Fibroblast of mammary gland (primary cell): ENCODE data around the gene GNB5.
"Not testable (repeated sequence)": the region's sequence is repeated elsewhere in the genome, so short reads cannot be mapped to it uniquely, and the experiment has no call there.

Experiments
- DNase-seq: peaks from one replicate; pipeline ENCODE4 v3.0.0-alpha.2; 2010; ENCODE audit warnings: low read depth
- H3K4me3 ChIP-seq: 2 replicates; pipeline ENCODE4 v1.5.1; 2011; ENCODE audit warnings: low read depth, mild to moderate bottlenecking, low read length, moderate library complexity; ENCODE audit not compliant: control insufficient read depth
- TF ChIP-seq, protein P1 (sequence below): conservative IDR thresholded peaks from 2 replicates; pipeline ENCODE4 v1.5.1; 2011; ENCODE audit warnings: low read depth, low read length, inconsistent platforms; ENCODE audit not compliant: control insufficient read depth, insufficient read depth

The GNB5 gene

DNA sequence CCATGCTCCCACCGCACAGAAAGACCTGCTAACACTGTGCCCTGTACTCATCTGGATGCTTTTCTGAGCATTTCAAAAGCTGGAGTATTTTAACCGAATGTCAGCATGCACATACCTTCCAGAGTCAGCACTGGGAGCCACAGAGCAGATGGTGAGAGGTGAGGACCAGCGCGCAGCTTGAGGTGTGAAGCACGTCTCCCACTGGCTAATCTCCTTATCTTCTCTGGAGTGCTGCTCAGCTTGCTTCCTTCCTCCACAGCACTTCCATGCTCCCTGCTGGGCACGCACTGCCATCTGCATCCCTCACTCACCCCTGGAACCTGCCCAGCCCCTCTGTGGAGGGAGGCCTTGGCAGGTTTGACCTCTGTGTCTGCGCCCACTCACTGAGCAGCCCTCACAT lies at the start of gene GNB5:
Gene GNB5, minus strand, starts transcription at position 186 of the 400 bp plus-strand sequence. CDS start 6,716 bp downstream, outside the sequence.
- no peak within 1 kb of the TSS for H3K4me3 ChIP-seq
- TF ChIP-seq, protein P1, sequence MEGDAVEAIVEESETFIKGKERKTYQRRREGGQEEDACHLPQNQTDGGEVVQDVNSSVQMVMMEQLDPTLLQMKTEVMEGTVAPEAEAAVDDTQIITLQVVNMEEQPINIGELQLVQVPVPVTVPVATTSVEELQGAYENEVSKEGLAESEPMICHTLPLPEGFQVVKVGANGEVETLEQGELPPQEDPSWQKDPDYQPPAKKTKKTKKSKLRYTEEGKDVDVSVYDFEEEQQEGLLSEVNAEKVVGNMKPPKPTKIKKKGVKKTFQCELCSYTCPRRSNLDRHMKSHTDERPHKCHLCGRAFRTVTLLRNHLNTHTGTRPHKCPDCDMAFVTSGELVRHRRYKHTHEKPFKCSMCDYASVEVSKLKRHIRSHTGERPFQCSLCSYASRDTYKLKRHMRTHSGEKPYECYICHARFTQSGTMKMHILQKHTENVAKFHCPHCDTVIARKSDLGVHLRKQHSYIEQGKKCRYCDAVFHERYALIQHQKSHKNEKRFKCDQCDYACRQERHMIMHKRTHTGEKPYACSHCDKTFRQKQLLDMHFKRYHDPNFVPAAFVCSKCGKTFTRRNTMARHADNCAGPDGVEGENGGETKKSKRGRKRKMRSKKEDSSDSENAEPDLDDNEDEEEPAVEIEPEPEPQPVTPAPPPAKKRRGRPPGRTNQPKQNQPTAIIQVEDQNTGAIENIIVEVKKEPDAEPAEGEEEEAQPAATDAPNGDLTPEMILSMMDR: no peak
- DNase-seq: no peak

DNA sequence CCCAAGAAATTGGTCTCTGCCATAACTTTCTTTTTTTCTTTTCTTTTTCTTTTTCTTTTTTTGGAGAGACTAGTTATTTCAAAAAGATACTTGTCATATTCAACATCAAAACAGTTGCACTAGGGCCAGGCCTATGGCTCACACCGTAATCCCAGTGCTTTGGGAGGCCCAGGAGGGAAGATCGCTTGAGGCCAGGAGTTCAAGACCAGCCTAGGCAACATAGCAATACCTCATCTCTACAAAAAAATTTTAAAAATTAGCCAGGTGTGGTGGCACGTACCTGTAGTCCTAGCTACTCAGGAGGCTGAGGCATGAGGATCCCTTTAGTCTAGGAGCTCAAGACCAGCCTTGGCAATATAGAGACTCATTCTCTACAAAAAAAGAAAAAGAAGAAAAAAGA lies 49.0 kb upstream of the GNB5 start:
- TF ChIP-seq, protein P1: no peak
- DNase-seq: no peak
- H3K4me3 ChIP-seq: no peak overlapping the region

DNA sequence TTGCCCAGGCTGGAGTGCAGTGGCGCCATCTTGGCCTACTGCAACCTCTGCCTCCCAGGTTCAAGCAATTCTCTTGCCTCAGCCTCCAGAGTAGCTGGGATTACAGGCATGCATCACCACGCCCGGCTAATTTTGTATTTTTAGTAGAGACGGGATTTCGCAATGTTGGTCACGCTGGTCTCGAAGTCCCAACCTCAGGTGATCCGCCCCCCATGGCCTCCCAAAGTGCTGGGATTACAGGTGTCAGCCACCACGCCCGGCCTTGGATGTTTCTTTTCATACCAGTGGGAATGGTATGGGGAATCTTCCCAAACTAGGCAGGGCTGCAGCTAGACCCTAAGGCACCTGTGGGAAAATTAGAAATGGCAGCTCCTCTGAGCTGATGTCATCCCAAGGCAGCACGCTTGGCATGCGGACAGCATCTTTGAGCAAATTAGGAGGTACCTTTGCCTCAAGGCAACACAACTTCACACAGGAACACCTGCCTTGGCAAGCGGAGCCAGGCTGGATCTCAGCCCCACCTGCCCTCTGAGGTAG lies 47.9 kb upstream of the GNB5 start:
- DNase-seq, H3K4me3 ChIP-seq: not testable (repeated sequence)

DNA sequence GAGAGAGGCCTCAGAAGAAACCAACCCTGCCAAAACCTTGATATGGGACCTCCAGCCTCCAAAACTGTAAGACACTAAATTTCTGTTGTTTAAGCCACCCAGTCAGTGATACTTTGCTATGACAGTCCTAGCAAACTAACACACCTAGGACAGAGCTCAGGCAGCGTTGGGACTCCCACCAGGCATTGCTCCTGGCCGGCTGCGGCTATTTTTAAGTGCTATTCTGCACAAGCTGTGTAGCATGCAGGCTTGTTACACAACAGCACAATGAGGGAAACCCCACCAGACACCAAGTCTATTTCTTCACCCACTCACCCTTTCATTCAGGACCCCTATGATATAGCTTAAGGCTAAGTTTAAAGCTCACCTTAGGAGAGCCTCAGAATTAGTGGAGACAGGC lies 47.0 kb upstream of the GNB5 start:
- DNase-seq: no peak
- TF ChIP-seq, protein P1: no peak
- H3K4me3 ChIP-seq: no peak overlapping the region

DNA sequence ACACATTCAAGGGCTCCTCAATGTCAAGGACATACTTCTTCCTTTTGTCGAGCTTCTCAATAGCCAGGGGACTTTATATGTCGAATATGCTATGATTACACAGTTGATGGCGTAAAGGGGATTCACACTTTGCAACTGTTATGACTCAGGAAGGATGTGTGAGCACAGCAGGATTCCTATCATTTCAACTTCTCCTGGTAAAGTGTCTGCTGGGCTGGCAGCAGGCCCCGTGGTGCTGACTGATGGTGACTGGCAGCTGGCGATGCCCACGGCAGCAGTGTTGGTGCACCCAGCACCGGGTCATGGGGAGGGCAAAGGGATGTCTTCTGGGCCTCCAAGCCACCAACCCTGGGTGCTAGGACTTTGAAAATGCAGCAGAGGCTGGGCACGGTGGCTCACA lies 44.8 kb upstream of the GNB5 start:
- H3K4me3 ChIP-seq: no peak overlapping the region
- DNase-seq: no peak
- TF ChIP-seq, protein P1: no peak

DNA sequence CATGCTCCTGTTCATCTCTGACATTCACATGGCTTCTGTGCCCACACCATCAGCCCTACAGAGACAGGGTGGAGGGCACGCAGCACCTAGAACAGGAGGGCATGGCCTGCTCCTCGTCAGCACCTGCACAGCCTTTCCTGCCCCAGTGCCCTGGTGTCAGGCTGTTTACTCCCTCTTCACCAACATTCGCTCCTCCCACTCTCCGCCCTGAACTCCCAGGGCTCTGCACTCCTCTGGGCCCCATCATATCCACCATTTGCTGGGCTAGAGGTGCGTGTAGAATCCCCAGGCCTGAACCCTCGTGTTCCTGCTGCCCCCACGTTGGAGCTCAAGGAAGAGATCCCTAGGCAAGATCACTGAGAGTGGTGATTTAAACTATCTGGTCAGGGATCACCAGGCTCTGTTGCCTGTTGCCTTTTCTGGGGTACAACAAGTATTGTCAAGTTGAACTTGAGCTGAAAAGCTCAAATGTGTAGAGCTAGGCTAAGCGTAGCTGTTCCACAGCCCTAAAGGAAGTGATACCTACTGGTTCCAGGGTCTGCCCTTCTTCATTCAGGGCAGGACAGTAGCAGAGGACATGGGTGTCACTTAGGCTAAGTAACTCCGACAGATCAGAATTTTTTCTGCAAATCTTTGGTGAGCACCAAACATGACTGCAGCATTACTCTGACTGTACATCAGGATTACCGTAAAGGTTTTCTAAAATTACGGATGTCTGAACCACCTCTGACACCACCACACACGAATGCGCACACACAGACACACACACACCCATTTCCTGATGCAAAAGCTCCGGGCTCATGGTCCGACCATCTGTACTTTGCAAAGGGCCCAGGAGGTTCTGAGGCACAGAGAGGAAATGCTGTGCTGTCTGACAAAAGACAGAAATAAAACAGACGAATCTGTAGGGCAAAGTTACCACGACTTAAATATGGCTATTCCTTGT lies 43.7 kb upstream of the GNB5 start:
- no peak overlapping the region for H3K4me3 ChIP-seq
- TF ChIP-seq, protein P1: no peak
- DNase-seq: no peak

DNA sequence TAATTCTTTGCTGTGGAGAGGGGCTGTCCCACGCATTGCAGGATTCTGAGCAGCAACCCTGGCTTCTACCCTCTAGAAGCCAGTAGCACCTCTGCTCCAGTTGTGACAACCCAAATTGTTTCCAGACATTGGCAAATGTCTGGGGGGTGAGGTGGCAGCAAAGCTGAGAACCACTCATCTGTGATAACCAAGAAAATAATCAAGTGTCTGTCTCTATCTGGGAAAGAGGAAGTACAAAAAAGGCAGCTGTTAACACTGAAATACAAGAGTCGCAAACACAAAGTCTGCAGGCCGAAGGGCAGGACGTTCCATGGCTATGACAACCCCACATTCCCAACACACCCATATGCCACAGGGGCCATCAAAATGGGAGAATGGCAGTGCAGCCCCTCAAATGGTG lies 42.2 kb upstream of the GNB5 start:
- no peak for DNase-seq
- TF ChIP-seq, protein P1: no peak
- no peak overlapping the region for H3K4me3 ChIP-seq
